GM10266 (cell line): ENCODE results near the gene NRG2.

Source experiments
- DNase-seq: peaks from one replicate; pipeline ENCODE4 v3.0.0; 2012; ENCODE audit errors: extremely low spot score
- TF ChIP-seq, protein P1 (sequence below): IDR thresholded peaks from 2 replicates; pipeline ENCODE4 v1.5.1; 2012; ENCODE audit warnings: mild to moderate bottlenecking, low read depth; ENCODE audit not compliant: control insufficient read depth, insufficient read depth; ENCODE audit errors: missing control alignments

NRG2 gene

DNA sequence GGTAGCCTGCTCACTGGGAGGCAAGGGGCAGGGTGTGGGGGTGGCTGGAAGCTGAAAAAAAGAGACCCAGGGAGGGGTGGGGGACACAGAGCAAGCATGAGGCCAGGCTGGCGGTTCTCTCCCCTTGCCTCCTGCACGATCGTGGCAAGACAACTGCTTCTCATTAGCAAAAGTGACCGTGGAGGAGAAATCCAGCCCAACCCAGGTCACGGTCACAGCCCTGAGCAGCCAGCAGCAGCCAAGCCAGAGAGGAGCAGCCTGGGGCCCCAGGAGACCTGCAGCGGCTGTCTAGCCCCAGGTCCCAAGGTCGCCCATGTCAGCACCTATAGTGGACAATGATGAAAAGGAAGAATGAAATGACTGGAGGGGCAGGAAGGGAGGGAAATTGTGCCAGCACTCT, 89.1 kb downstream of the NRG2 start:
- no peak for DNase-seq
- TF ChIP-seq, protein P1, sequence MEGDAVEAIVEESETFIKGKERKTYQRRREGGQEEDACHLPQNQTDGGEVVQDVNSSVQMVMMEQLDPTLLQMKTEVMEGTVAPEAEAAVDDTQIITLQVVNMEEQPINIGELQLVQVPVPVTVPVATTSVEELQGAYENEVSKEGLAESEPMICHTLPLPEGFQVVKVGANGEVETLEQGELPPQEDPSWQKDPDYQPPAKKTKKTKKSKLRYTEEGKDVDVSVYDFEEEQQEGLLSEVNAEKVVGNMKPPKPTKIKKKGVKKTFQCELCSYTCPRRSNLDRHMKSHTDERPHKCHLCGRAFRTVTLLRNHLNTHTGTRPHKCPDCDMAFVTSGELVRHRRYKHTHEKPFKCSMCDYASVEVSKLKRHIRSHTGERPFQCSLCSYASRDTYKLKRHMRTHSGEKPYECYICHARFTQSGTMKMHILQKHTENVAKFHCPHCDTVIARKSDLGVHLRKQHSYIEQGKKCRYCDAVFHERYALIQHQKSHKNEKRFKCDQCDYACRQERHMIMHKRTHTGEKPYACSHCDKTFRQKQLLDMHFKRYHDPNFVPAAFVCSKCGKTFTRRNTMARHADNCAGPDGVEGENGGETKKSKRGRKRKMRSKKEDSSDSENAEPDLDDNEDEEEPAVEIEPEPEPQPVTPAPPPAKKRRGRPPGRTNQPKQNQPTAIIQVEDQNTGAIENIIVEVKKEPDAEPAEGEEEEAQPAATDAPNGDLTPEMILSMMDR, result no peak

DNA sequence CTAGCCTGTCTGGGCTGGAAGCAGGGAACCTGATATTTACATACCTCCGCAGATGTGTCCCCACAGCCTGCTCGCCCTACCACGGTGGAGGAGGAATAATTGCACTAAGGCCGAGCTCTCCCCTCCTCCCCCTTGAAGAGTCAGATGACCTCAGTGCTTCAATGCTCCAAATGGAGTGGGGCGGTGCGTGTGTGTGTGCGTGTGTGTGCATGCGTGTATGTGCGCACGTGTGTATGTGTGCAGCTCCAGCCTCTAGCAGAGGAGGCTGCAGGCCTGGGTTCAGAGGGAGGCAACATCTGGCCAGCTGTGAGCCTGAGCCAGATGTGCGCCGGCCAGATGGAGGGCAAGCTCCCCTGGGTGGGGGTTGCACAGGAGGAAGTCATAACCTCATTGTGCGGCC, 90.5 kb downstream of the NRG2 start:
- TF ChIP-seq, protein P1, result no peak
- no peak for DNase-seq

DNA sequence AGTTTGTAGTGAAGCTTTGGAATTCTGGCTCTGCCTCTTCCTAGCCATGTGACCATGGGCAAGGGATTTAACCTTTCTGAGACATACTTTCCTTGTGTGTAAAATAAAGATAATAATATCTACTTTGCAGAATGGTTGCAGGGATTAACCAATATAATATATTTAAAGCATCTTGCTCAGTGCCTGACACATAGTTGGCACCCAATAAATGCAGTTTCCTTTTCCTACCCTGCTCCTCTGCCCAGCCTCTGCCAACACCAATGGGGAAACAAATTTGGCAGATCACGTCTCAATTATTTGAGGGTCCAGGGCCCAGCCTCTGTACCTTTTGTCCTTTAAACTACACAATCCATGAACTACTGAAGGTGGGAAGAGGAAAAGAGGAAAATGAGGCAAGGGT, 91.1 kb downstream of the NRG2 start:
- TF ChIP-seq, protein P1, result no peak
- DNase-seq, result no peak

DNA sequence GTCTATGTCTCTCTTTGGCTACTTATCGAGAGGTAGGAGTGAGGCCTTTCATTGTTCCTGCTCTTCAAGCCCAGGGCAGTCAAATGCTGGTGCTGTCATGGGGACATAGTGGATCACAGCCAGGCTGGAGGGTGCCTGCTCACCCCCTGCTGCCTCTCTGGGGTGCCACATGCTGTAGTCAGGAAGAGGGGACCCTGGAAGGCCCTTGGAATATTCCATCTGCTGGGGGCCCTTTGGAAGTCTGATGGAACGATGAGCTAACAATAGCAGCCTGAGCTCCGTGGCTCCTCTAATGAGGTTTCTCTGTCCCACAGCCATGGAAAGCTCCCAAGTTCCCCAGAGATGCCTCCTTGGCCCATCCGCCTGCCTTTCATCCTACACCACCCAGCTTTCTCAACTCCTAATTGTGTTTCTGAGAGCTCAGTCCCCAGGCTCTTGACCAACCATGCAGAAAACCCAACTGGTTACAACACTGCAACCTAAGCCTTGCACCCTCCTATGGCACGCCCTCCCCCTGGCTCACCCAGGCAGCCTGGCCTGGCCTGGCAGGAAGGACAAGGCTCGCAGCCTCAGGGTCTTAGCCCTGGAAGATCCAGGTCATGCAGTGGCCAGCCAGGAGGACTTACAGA, 91.7 kb downstream of the NRG2 start:
- TF ChIP-seq, protein P1, result no peak
- DNase-seq, result no peak

DNA sequence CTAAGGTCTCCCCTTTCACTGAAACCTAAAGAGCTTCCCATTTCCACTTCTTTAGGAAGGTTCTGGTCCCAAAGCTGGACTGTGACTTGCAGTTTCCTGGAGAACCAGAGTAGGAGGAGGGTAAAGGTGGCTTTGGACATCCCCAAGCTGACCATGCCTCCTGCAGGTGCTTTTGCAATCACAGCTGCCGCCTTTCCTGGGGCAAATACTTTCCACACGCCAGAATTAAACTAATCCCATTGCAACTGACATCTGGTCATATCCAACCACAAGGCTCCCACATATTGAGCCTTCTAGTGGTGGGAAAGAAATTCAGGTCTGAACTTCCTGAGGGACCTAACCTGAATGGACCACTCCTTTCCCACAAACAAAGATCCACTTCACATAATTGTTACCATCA, 92.7 kb downstream of the NRG2 start:
- no peak for DNase-seq

DNA sequence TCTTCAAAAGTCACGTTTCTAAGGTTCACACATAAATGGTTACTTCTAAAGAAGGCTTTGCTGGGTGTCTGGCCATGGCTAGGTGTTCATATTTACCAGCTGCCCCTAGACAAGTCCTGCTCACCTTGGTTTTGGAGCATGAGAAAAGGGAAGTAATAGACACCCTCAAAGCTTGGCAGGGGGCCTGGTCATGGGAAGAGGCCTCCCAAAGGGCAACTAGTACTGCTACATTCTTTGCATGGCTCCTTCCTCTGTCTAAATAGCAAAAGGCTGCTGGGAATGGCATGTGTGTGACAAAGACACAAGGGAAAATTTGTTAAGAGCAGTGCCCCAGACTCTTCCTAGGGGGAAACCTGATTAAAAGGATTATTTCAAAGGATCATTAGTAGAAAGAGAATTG, 93.4 kb downstream of the NRG2 start:
- no peak for DNase-seq
- TF ChIP-seq, protein P1, result no peak

More for the DNA sequence above, 92.7 kb downstream of the NRG2 start:
- TF ChIP-seq, protein P1, result no peak

DNA sequence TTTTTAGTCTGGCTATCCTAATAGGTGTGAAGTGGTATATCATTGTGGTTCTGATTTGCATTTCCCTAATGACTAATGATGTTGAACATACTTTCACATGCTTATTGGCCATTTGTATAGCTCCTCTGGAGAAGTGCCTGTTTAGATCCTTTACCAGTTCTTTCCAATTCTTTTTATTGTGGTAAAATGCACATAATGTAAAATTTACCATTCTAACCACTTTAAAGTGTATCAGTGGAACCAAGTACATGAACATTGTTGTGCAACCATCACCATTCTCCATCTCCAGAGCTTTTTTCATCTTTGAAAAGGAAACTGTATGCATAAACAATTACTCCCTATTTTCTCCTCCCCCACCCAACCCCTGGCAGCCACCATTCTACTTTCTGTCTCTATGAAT, 95.4 kb downstream of the NRG2 start:
- DNase-seq, result no peak

More for the DNA sequence above, 95.4 kb downstream of the NRG2 start:
- TF ChIP-seq, protein P1, result no peak
